Hematopoietic multipotent progenitor cell treated with erythropoietin and hydrocortisone succinate and interleukin-3 and kit ligand, for 17 days (in vitro differentiated cells): Measurements from ENCODE around the gene PLEKHM1.
A peak's percentile ranks its signal among the peaks of the same experiment; 100 is the strongest.
"Not testable (repeated sequence)": the region's sequence is repeated elsewhere in the genome, so short reads cannot be mapped to it uniquely, and the experiment has no call there.

ENCODE experiments used
- DNase-seq: peaks from one replicate; pipeline ENCODE4 v3.0.0-alpha.2; 2015; ENCODE audit warnings: low spot score

PLEKHM1 gene

DNA sequence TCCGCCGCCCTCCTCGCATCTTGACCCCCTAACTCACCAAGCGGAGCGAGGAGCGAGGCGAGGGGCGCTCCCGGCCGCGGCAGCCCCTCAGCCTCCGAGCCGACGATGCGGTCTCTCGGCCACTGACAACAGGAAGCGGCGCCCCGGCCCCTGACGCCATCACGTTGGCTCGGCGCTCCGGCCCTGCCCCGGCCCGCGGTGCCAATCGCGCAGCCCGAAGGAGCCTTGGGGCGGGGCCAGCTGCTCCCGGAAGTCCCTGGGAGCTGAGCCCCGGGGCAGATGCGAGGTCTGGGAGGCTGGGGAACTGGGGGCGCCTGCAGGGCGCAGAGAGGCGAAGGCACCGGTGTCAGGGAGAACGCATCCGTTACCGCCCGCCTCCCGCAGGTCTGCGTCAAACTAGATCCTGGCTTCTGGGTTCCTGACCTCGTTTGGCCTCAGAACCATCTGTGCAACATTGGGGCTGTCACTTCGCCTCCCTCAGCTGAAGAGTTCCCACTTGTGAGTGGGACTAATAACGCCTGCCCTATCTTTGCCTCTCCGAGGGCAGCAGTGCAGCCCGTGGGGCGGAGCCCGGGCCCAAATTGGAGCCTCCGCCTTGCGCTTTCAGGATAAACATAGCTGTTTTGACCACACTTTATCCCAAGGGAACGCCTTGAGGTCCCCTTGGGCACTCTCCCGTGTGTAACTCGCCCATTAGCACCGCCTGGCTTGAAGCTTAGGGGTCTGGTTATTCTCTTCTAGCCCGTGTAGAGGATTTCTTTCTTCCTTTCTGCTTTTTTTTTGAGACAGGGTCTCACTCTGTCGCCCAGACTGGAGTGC is at the start of gene PLEKHM1:
Gene PLEKHM1 (minus strand): TSS at position 107 of the 819 bp plus-strand sequence. CDS start 8,237 bp downstream, outside the sequence.
- peak; percentile 83 for DNase-seq

DNA sequence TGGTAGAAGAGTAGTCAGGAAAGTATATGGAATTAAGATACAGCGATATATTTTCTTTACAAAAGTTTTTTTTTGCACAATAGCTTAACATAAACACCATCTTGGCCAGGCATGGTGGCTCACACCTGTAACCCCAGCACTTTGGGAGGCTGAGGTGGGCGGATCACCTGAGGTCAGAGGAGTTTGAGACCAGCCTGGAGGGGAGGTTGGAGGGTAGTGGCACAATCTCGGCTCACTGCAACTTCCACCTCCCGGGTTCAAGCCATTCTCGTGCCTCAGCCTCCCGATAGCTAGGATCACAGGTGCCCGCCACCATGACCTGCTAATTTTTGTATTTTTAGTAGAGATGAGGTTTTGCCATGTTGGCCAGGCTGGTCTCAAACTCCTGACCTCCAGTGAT is 47.6 kb upstream of the PLEKHM1 start:
- not testable (repeated sequence) for DNase-seq

DNA sequence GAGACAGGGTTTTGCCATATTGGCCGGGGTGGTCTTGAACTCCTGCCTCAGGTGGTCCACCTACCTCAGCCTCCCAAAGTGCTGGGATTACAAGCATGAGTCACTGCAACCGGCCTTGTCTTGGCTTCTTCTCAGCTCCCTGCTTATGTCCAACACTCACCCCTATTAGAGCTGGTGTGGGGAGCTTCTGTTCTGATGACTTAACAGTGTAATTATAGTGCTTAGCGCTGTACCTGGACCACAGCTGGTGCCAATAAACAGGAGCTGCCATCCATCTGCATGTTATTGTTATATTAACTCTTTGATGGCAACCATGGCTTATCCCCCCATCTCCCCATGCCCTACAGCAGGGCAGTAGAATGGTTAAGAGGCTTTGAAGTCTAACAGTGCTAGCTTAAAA is 15.6 kb upstream of the PLEKHM1 start:
- DNase-seq = not testable (repeated sequence)

DNA sequence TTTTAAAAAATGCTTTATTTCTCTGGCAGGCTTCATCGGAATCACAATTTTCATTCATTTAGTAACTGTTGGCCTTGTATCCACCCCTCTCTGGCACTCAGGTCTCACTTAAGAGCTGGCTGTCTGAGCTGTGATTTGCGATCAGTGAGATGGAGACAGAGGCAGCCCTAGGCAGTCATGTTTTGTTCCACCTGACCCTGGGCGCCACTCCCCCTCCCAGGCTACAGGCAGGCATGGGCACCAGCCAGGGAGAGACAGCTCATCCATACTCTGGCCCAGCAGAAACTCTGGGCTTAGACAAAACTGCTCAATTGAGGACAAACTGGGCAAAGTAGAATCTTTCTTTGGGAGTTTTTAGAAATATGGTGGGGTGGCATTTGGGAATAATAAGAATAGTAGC is 14.7 kb upstream of the PLEKHM1 start:
- DNase-seq = not testable (repeated sequence)

DNA sequence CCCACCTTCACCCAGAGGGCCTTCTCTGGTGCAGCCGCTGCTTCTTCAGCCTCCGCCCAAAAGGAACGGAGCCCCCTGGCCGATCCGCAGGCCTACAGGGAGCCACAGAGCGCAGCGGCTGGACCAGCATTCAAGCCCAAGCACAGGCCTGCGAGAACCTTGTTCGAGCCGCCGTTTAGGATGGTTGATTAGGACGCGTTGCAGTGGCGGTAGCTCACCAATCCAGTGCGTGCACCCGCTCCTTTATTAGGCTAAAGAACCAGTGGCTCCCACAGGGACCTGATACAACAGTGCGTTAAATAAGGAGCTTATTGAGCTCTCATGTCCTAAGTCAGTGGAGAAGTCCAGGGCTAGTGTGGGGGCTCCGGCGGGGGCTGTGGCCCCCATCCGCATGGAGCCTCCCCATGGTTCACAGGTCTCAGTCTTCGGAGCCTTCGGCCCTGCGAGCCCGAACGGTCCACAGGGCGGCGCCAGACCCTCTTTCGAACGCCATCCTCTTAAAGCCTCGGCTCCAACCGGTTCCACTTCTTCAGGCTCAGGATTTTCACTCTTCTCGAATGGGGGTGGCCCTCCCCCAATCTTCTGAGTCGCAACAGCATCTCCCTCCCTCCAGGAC is 10.7 kb upstream of the PLEKHM1 start:
- DNase-seq = not testable (repeated sequence)

DNA sequence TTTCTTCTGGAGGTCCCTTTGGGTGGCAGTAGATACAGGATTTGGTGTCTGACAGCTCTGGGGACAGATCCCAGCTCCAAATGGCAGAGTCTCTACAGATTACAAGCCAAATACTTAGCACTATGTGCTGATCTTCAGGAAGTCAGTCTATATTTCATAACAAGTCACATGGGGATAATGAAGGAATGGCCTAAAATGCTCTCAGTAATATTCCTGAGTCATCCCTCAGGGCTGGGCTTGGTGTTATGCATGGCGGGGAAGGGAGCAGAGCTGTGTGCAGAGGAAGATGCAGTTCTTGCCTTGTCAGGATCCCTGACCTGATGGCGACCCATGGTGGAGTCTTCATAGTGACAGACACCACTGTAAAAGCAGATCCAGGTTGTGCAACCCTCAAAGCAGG is 10.0 kb upstream of the PLEKHM1 start:
- DNase-seq = not testable (repeated sequence)

DNA sequence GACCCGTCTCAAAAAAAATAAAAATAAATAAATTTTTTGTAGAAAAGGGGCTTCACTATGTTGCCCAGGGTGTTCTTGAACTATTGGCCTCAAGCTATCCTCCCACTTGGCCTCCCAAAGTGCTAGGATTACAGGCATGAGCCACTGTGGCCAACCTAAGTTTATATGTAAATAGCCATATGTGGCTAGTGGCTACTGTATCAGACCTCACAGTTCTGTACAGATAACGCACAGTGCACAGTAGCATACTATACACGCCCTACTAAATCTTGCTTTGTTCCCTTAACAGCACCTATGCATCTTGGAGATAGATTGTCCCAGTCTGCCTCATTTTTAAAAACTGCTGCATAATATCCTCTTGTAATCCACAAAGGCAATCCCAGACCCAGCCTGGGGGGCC is 8.7 kb upstream of the PLEKHM1 start:
- not testable (repeated sequence) for DNase-seq

DNA sequence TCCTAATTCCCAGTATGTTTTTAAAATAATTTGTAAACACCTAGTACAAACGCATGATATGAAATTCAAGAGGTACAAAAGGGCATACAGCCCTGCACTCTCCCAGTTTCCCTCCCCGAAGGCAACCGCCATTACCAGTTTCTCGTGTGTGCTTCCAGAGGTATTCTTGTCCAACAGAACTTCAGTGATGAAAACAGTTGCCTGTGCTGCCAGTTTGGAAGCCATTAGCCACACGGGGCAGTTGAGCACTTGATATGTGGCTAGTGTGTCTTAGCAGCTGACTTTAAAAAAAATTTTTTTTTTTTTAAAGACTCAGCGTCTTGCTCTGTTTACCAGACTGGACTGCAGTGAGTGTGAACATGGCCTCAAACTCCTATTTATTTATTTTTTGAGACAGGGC is 7.9 kb upstream of the PLEKHM1 start:
- not testable (repeated sequence) for DNase-seq

DNA sequence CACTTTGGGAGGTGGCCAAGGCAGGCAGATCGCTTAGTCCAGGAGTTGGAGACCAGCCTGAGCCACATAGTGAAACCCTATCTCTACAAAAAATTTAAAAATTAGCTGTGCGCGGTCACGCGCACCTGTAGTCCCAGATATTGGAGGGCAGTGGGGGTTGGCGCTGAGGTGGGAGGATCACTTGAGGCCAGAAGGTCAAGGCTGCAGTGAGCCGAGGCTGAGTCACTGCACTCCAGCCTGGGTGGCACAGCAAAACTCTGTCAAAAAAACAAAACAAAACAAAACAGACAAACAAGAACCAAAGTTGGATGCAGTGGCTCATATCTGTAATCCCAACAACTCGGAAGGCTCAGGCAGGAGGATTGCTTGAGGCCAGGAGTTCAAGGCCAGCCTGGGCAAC is 6.9 kb upstream of the PLEKHM1 start:
- not testable (repeated sequence) for DNase-seq

DNA sequence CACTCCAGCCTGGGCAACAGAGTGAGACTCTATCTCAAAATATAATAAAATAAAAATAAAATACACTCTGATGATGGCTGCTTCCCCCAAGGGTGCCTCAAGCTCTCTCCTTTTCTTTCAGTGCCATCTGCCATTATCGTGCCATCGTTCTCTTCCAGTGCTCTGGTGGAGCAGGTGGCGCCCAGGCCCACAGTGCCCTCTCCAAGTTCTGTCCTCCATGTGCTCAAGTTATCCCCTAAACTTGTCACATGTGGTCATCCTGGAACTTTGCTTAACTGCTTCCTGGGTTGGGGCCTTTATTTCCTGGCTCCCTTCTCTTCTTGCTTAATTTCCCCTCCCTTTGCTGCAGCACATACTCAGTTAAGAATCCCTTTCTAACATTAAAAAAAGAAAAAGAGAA is 6.0 kb upstream of the PLEKHM1 start:
- not testable (repeated sequence) for DNase-seq

DNA sequence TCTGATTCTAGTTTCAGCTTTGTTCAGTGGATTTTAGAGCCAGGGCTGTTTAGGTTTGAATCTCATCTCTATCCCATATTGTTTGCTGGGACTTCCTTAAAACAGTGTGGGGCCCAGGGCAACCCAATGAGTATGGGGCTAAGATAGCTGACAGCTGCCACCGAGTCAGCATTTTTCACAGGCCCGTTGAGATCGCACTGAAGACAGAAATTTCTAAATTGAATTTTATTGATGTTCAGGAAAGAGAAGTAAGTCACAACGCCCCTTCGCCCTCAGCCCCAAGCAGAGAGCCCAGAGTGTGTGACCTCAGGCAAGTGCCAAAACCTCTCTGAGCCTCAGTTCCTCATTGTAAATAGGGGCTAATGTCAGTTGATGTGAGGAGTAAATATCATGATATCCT is 4.0 kb upstream of the PLEKHM1 start:
- DNase-seq = not testable (repeated sequence)

DNA sequence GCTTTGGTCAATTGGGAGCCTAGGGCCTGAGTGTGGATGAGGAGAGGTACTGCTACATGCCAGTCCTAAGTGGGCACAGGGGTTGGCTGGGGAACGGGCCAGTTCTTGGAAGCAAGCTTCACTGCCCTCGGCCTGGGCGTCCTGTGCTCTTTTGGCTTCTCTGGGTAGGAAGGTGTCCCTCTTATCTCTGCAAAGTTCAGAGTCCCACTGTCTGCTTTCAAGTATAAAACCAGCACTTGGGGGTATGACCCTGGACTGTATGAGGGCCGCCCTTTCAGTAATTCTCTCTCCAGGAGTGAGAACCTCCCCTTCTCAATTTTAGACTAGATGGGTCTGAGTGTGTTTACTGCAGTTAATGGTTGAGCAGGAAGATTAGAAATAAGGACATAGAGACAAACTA is 1.6 kb upstream of the PLEKHM1 start:
- DNase-seq = not testable (repeated sequence)

DNA sequence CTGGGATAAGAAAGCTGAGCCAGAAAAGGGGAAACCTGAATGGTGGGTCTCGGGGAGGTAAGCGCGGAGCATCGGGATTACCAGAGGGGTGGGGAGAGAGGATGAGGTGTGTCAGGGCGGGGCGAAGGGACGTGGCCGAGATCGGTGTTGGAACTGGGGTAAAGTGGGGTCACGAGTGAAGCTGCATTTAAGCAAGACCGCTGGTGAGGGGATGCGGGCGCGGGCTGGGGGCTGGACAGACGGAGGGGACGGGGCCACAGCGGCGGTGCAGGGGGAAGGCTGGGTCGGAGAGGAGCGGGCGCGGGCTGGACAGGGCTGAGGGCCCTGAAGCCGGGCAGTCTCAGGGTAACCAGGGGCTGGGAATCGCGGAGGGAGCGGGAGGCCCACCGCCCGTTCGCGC is 323 bp downstream of the PLEKHM1 start:
- peak; percentile 54 for DNase-seq

DNA sequence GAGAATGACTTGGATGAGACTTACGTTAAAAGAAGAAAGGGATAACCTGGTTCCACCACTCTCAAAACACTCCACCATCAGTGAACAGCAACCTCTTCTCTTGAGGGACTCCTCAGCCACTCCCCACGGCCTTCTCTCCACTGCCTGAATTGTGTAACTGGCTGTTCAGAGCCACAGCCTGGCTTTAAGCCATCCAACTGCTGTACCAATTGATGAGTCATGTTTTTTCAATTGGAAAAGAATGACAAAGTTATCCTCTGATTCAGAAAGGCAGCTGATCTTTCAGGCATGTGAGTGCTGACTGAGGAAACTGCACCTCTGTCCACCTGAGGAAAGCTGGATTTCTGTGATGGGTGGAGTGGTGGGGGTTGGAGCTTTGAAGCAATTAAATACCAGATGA is 2.8 kb downstream of the PLEKHM1 start:
- DNase-seq = peak; percentile 78

DNA sequence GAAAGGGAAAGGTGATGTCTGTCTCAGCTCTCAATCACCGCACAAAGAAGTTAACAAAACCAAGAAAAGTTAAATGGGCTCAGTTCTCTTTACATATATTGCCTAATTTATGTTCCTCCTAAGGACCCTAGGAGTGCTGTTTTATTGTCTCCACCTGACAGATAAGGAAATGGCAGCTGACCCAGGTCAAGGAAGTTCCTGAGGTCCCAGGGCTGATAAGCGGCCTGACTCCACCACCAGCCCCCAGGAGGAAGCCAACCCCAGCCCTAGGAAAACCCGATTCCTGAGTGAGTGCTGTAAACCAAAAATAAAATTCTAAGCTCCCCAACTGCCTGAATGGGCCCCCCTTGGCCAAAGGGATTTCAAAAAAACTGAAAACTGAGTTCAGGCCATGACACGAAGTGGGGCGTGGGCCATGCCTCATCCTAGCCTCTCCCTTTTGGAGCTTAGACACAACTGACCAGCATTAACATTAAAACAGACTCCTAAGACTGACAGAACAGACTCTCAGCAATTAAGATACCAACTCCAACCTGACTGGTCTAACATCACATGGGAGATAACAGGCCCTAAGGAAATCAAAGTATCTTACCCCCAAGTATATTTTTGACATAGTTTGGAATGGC is 6.8 kb downstream of the PLEKHM1 start:
- not testable (repeated sequence) for DNase-seq

DNA sequence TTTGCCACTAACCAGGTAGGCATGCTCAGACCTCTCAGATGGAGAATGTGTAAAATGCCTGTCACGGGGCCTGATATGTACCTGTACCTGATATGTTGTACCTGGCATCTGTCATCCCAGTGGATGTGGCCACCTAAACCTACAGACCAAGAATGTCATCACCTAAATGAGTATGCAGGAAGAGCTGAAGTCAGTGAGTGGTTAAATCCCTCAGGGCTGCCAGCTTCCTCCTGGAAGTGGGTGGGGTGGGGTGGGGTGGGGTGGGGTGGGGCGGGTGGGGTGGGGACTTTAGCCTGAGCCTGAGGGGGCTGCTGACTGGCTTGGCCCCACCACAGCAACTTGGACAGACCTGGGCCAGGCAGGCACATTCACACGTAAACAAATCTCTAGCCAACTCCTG is 7.3 kb downstream of the PLEKHM1 start:
- not testable (repeated sequence) for DNase-seq

DNA sequence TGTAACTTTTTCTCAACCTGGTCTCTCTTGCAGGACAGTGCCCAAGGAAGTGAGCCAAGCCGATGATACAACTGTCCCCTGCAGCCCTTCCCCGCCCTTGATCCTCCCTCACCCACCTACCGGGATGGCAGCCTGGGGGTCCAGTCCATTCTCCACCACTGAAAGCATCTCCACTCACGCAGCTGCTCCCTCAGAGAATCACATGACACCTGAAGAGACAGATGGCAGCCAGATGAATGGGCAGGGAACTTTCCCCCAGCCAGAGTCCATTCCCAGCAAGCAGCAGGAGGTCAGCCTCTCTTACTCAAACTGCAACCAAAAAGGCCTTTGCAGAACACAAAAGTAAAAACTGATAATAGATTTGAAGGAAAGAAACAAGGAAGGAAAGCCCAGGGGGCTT is 8.2 kb downstream of the PLEKHM1 start:
- not testable (repeated sequence) for DNase-seq

DNA sequence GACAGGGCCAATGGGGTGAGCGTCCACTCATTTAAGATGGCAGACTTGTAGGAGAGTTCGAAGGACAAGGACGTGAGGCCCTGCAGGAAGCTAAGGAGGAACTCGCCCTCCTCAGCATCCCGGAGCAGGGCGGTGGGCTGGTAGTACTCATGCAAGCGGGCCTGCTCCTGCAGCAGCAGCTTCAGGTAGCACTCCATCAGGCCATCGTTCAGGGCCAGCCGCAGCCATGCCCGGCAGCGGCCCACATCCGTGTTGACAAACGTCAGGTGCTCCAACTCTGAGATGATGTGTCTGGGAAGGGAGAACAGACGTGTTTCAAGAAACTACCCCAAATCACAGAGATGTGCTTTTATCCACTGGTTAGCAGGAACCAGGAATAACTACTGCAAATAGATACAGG is 15.1 kb downstream of the PLEKHM1 start:
- not testable (repeated sequence) for DNase-seq

DNA sequence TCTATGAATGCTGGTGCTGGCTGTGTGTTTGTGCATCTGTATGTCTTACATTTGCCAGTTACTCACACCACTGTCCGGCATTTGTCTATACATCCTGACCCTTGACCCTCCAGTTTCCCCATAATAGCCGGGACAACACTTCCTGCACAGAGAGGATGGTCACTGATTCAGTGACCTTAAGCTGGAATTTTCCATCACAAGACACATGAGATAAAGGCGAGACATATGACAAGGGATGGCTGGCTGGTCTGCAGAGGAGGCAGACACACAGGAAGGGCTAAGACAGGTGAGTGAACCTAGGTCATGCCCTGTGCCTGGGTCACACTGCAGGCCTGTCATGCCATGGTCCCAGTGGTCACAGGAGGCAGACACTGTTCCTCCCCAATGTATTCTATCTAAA is 18.3 kb downstream of the PLEKHM1 start:
- DNase-seq = not testable (repeated sequence)

DNA sequence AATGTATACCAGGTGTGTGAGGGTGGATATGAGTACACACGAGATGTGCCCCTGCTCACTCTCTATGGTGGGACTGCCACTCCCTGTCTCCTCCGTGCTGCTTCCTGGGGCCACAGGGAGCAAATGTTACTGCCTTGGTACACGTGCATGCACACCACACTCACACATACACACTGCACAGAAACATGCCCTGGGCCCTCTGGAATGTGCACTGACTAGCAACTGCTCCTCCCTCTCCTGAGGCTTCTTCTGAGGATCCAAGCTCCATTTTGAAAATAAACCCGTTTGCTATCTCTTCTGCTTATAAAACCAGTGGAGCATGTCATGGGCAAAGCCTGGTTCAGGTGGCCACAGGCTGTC is 21.3 kb downstream of the PLEKHM1 start:
- DNase-seq = not testable (repeated sequence)

DNA sequence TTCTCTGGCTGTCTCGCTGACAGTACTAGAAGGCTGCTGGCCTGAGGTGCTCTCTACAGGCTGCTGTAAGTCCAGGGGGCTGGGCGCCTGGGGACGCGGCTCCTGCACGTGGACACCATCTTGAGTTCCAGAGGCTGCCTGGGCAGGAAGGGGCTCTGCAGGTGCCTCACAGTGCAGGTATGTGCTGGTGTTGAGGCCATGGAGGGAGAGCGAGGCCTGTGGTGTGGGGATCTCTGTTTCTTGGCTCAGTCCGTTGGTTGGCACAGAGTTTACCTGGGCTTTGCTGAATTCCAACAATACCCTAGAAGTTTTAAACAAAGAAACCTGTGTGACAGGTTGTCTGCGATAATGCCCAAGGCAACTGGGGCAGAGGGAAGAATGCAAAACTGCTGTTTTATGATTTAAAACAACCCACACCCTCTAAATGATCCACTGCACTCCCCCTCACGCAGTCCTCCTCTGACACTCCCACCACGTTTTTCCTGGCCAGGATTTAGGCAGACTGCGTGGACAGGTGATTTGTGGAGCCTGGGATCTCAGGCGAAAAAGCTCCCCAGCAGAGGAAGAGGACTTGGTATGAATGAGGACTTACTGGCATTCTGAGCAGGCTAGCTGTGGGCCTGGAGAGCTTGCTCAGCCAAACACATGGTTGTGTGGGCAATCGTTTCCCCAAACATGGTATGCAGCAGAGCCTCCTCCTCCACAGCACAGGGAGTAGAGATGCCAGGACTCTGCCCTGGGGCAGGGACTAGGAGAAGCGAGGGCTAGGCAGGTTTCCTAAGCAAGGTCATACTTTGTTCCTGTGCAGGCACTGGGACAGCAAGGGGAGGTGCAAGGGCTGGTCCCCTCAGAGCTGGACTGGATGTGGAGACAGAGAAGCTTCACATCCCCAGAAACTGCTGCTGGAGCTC is 22.0 kb downstream of the PLEKHM1 start:
- DNase-seq = not testable (repeated sequence)
